ENCODE results near the gene TNNC1.

GRCh38 chr3:52490939-52491526, 37.2 kb upstream of the TNNC1 start:
- TF ChIP-seq ISL1 (CRISPR knock-in tag; IDR thresholded peaks at IDR 0.05) (no peak), TOX (CRISPR knock-in tag; IDR thresholded peaks at IDR 0.05; ENCODE audit: borderline replicate concordance) (no peak), ZNF565 (CRISPR knock-in tag; conservative IDR thresholded peaks at IDR 0.05; ENCODE audit: low read depth) (no peak), CREB5 (CRISPR knock-in tag; IDR thresholded peaks at IDR 0.05; ENCODE audit: low read depth) (no peak), PATZ1 (CRISPR knock-in tag; IDR thresholded peaks at IDR 0.05; ENCODE audit: borderline replicate concordance) (no peak), ZNF8 (CRISPR knock-in tag; IDR thresholded peaks at IDR 0.05) (no peak), ARNTL (CRISPR knock-in tag; IDR thresholded peaks at IDR 0.05; ENCODE audit: borderline replicate concordance, low read depth) (no peak), CSDC2 (CRISPR knock-in tag; IDR thresholded peaks at IDR 0.05) (no peak), ZNF70 (CRISPR knock-in tag; IDR thresholded peaks at IDR 0.05) (no peak)
